ENCODE results near the gene NDUFB11.

The NDUFB11 gene

DNA sequence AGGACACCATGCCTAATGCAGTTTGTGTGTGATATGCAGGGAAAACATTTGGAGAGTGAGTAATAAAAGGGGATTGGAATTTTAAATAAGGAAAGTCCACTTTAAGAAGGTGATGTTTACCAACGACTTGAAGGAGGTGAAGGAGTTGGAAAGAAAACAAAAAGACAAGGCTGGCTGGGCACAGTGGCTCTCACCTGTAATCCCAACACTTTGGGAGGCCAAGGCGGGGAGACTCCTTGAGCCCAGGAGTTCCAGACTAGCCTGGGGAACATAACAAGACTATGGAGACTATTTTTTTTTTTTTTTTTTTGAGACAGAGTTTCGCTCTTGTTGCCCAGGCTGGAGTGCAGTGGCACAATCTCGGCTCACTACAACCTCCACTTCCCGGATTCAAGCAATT, 11.0 kb downstream of the NDUFB11 start:
- TF ChIP-seq EP300 (IDR thresholded peaks at IDR 0.05; ENCODE audit: borderline replicate concordance) (no peak), CEBPB (IDR thresholded peaks at IDR 0.05) (no peak), YY1 (IDR thresholded peaks at IDR 0.05; ENCODE audit: low read depth) (no peak), TCF12 (IDR thresholded peaks at IDR 0.05; ENCODE audit: low read depth) (no peak), TAF1 (IDR thresholded peaks at IDR 0.05; ENCODE audit: low read depth) (no peak)

DNA sequence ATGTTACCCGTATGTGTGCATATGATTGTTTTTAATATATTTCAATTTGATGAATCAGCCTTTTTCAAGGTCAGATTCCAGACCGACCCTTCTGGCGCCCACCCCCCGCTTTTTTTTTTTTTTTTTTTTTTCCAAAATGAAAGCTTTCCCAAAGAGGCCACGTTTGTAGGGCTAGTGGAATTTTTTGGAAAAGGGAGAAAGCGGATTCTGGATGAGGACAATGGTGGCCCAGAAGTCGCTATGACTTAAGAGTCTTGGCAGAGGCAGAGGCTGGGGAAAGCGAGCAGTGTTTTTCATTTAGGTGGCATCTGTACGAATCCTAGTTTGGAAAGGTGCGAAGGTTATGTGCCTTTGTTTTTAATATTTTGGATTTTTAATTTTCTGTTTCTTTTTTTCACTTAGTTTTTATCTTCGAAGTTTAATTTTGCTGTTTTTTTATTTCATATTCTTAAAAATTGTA, 14.6 kb downstream of the NDUFB11 start:
- TF ChIP-seq, protein P1, sequence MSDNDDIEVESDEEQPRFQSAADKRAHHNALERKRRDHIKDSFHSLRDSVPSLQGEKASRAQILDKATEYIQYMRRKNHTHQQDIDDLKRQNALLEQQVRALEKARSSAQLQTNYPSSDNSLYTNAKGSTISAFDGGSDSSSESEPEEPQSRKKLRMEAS (IDR thresholded peaks at IDR 0.05): no peak
- TF ChIP-seq EP300 (IDR thresholded peaks at IDR 0.05; ENCODE audit: borderline replicate concordance): no peak

DNA sequence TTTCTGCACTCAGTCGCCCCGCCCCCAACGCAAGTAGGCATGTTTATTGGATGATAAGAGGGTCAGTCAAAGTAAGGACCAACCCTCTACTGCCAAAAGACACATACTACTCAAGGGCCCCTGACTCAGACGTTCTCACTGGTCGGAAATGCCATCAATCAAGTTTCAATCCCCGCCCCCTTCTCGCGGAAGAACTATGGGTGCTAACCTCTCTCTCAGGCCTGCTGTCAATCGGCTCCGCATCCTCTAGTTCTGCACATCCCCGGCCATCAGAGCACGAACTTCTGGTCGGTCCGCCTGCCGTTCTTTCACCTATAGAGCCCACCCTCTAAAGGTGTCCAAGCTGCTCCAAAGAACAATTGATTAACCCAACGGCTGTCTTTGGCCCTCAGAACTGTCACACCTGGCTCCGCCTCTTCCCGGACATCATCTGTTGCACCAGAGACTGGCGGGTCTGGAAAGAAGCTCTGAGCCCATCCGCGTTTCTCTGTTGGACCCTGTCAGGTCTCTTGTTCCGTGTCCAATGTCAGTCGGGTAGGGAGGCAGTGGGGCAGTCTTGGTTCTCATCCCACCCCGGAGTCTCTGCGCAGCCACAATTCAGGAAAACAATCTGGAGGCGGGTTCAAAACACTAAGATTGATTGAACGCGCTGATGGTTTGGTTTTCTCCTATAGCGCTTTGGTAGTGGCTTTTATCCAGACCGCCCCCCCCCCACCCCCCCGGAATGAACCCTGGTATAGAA, 15.2 kb downstream of the NDUFB11 start:
- TF ChIP-seq CEBPB (IDR thresholded peaks at IDR 0.05) (no peak), CREB1 (IDR thresholded peaks at IDR 0.05; ENCODE audit: low read depth) (0 out of 2 replicates have a peak, but pooled peaks have one; percentile 10), EGR1 (IDR thresholded peaks at IDR 0.05) (no peak), YY1 (IDR thresholded peaks at IDR 0.05; ENCODE audit: low read depth) (0 out of 2 replicates have a peak, but pooled peaks have one; percentile 24), ZBTB7A (IDR thresholded peaks at IDR 0.05; ENCODE audit: low read depth) (no peak), TAF1 (IDR thresholded peaks at IDR 0.05; ENCODE audit: low read depth) (peak; percentile 57; the same call in 1 of the 2 replicates)

DNA sequence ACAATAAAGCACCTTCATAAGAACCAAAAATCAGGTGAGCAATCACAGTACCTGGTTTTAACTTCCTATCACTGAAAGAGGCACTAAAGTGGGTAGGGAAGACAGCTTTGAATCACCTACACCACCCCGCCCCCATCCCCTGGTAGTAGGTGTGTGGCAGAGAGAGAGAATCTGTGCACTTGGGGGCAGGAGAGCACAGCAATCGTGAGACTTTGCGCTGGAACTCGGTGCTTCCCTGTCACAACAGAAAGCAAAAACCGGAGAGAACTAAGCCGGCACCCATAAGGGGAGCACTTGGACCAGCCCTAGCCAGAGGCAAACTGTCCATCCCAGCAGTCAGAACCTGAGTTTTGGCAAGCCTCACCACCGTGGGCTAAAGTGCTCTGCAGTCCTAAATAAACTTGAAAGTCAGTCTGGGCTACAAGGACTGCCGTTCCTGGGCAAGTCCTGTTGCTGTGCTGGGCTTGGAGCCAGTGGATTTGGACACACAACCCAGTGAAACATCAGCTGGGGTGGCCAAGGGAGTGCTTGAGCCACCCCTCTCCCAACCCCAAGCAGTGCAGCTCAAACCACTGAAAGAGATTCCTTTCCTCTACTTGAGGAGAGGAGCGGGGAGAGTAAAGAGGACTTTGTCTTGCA, 32.1 kb downstream of the NDUFB11 start:
- TF ChIP-seq CREB1 (IDR thresholded peaks at IDR 0.05; ENCODE audit: low read depth): no peak
- TF ChIP-seq ZBTB7A (IDR thresholded peaks at IDR 0.05; ENCODE audit: low read depth): no peak
- TF ChIP-seq TCF12 (IDR thresholded peaks at IDR 0.05; ENCODE audit: low read depth): no peak
- TF ChIP-seq RAD21 (IDR thresholded peaks at IDR 0.05; ENCODE audit: low read depth): no peak
- TF ChIP-seq TAF1 (IDR thresholded peaks at IDR 0.05; ENCODE audit: low read depth): no peak
- TF ChIP-seq EP300 (IDR thresholded peaks at IDR 0.05; ENCODE audit: borderline replicate concordance): no peak
- no peak for TF ChIP-seq YY1 (IDR thresholded peaks at IDR 0.05; ENCODE audit: low read depth)
- TF ChIP-seq, protein P2, sequence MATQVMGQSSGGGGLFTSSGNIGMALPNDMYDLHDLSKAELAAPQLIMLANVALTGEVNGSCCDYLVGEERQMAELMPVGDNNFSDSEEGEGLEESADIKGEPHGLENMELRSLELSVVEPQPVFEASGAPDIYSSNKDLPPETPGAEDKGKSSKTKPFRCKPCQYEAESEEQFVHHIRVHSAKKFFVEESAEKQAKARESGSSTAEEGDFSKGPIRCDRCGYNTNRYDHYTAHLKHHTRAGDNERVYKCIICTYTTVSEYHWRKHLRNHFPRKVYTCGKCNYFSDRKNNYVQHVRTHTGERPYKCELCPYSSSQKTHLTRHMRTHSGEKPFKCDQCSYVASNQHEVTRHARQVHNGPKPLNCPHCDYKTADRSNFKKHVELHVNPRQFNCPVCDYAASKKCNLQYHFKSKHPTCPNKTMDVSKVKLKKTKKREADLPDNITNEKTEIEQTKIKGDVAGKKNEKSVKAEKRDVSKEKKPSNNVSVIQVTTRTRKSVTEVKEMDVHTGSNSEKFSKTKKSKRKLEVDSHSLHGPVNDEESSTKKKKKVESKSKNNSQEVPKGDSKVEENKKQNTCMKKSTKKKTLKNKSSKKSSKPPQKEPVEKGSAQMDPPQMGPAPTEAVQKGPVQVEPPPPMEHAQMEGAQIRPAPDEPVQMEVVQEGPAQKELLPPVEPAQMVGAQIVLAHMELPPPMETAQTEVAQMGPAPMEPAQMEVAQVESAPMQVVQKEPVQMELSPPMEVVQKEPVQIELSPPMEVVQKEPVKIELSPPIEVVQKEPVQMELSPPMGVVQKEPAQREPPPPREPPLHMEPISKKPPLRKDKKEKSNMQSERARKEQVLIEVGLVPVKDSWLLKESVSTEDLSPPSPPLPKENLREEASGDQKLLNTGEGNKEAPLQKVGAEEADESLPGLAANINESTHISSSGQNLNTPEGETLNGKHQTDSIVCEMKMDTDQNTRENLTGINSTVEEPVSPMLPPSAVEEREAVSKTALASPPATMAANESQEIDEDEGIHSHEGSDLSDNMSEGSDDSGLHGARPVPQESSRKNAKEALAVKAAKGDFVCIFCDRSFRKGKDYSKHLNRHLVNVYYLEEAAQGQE (IDR thresholded peaks at IDR 0.05; ENCODE audit: low read depth): no peak
- no peak for TF ChIP-seq FOXM1 (IDR thresholded peaks at IDR 0.05; ENCODE audit: borderline replicate concordance, low read depth)
- TF ChIP-seq, protein P1 (IDR thresholded peaks at IDR 0.05): no peak
- no peak for TF ChIP-seq EGR1 (IDR thresholded peaks at IDR 0.05)
- TF ChIP-seq TEAD4 (IDR thresholded peaks at IDR 0.05): no peak
- TF ChIP-seq NFIC (IDR thresholded peaks at IDR 0.05): no peak
- no peak for TF ChIP-seq CEBPB (IDR thresholded peaks at IDR 0.05)

DNA sequence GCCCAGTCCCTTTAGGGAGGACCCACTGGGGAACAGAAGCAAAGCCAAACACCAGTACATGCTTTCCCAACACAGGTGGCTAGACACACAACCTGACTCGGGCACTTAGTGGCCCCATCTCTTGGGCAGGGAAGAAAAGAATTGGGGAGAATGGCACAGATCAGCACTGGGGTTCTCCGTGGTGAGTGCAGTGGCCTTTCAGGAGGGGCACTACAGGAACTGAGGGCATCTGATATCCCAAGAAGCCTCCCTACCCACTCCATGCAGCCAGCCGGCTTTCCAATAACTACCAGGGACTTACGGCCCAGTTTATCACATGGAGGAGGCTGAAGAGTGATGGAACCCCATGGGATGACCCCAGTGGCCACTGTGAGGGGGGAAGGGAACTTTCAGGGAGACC, 43.3 kb downstream of the NDUFB11 start:
- no peak for TF ChIP-seq TCF12 (IDR thresholded peaks at IDR 0.05; ENCODE audit: low read depth)
- TF ChIP-seq FOXM1 (IDR thresholded peaks at IDR 0.05; ENCODE audit: borderline replicate concordance, low read depth): no peak
- TF ChIP-seq RAD21 (IDR thresholded peaks at IDR 0.05; ENCODE audit: low read depth): no peak
- TF ChIP-seq YY1 (IDR thresholded peaks at IDR 0.05; ENCODE audit: low read depth): no peak
- no peak for TF ChIP-seq CREB1 (IDR thresholded peaks at IDR 0.05; ENCODE audit: low read depth)
- TF ChIP-seq EP300 (IDR thresholded peaks at IDR 0.05; ENCODE audit: borderline replicate concordance): no peak
- TF ChIP-seq CEBPB (IDR thresholded peaks at IDR 0.05): no peak
- no peak for TF ChIP-seq EGR1 (IDR thresholded peaks at IDR 0.05)
- TF ChIP-seq TEAD4 (IDR thresholded peaks at IDR 0.05): no peak
- TF ChIP-seq ZBTB7A (IDR thresholded peaks at IDR 0.05; ENCODE audit: low read depth): no peak
- TF ChIP-seq, protein P1 (IDR thresholded peaks at IDR 0.05): no peak
- TF ChIP-seq, protein P2 (IDR thresholded peaks at IDR 0.05; ENCODE audit: low read depth): no peak

DNA sequence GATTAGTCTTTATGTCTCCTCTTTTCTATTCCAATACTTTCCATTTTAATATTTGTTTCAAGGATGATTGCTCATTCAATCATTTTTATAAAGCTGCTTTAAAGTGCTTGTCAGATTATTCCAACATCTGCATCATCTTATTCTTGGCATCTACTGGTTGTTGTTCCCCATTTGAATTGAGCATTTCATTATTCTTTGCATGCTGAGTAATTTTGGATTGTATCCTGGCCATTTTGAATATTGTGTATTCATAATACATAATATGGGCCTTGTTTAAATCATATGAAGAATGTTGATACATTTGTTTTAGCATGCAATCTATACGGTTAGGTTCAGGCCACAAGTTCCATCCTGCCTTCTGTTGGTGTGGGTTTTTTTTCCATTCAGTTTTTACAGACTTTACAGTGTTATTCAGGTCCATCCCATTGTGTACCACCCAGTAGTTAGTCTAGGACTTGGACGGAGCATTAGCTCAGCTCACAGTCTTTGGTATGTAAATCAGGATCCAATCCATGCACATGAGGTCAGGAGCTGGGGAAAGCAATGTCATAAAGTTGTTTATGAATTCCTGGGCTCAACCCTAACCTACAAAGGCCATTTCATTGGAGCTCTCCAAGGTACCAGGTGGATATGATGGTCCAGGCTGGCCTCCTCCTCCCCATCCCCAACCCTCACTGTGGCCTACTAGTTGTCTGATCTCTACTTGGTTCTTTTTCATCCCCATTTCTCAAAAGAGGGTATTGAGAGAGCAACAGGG, 46.0 kb downstream of the NDUFB11 start:
- TF ChIP-seq CREB1 (IDR thresholded peaks at IDR 0.05; ENCODE audit: low read depth): no peak
- TF ChIP-seq, protein P2 (IDR thresholded peaks at IDR 0.05; ENCODE audit: low read depth): peak; percentile 81

All from Ishikawa (cell line).